HEK293 (cell line): ENCODE data around the gene IGF2R.

ENCODE experiments used
- CTCF ChIA-PET: fragments of 350-600 bp; formaldehyde crosslinking; extraction: SDS; loops from one replicate; lab custom pipeline; 2021; ENCODE audit warnings: antibody characterized with exemption; lab: Yijun Ruan, JAX
- POLR2A ChIA-PET: fragments of 300-600 bp; formaldehyde crosslinking; extraction: SDS; loops from one replicate; lab custom pipeline; 2020; ENCODE audit warnings: antibody characterized with exemption, inconsistent platforms; lab: Yijun Ruan, JAX
- H3K27ac ChIP-seq: fragments of 200-500 bp; sonication (Bioruptor generic); 2 replicates; pipeline ENCODE4 v1.5.1; 2014; ENCODE audit warnings: low read depth, low read length, control low read depth, inconsistent platforms; ENCODE audit errors: extremely low read depth
- H3K36me3 ChIP-seq, 2 experiments: fragments of 200-500 bp in 1 of 2; sonication (Bioruptor generic) in 1 of 2; 1 replicate in 1 of 2; 2 replicates in 1 of 2; pipeline ENCODE4 v1.5.1; 2014 to 2017; ENCODE audit warnings: inconsistent platforms in 2 of 2, low read length in 2 of 2; ENCODE audit not compliant: control insufficient read depth in 2 of 2, insufficient read depth in 1 of 2
- H3K4me1 ChIP-seq: fragments of 200-500 bp; sonication (Bioruptor generic); 2 replicates; pipeline ENCODE4 v1.5.1; 2014; ENCODE audit warnings: mild to moderate bottlenecking, low read length, inconsistent platforms; ENCODE audit not compliant: control insufficient read depth, insufficient read depth
- H3K4me3 ChIP-seq: 2 replicates; pipeline ENCODE4 v1.5.1; 2011; ENCODE audit warnings: low read depth, mild to moderate bottlenecking, control low read depth, low read length, moderate library complexity
- H3K9me3 ChIP-seq: fragments of 200-500 bp; sonication (Bioruptor generic); 2 replicates; pipeline ENCODE4 v1.5.1; 2014; ENCODE audit warnings: low read depth, low read length, inconsistent platforms; ENCODE audit not compliant: control insufficient read depth, insufficient read depth
- EGR2 ChIP-seq: fragments of 450-650 bp; formaldehyde crosslinking; IDR thresholded peaks from 2 replicates; pipeline ENCODE4 v1.5.1; 2016; ENCODE audit warnings: low read depth, missing biosample characterization, missing genetic modification characterization
- KLF10 ChIP-seq: fragments of 450-650 bp; IDR thresholded peaks from 2 replicates; pipeline ENCODE4 v1.5.1; 2018; ENCODE audit warnings: missing biosample characterization, mild to moderate bottlenecking, missing genetic modification characterization
- OSR2 ChIP-seq: fragments of 450-650 bp; formaldehyde crosslinking; IDR thresholded peaks from 2 replicates; pipeline ENCODE4 v1.5.1; 2016; ENCODE audit warnings: missing biosample characterization, missing genetic modification characterization
- PRDM2 ChIP-seq: fragments of 450-650 bp; formaldehyde crosslinking; IDR thresholded peaks from 2 replicates; pipeline ENCODE4 v1.5.1; 2016; ENCODE audit warnings: missing biosample characterization, missing genetic modification characterization, borderline replicate concordance
- SP2 ChIP-seq: fragments of 450-650 bp; formaldehyde crosslinking; IDR thresholded peaks from 2 replicates; pipeline ENCODE4 v1.5.1; 2016; ENCODE audit warnings: missing biosample characterization, missing genetic modification characterization
- ZNF157 ChIP-seq: fragments of 450-650 bp; formaldehyde crosslinking; IDR thresholded peaks from 2 replicates; pipeline ENCODE4 v1.5.1; 2016; ENCODE audit warnings: missing biosample characterization, missing genetic modification characterization
- ZNF214 ChIP-seq: fragments of 450-650 bp; formaldehyde crosslinking; IDR thresholded peaks from 2 replicates; pipeline ENCODE4 v1.5.1; 2017; ENCODE audit warnings: missing biosample characterization, mild to moderate bottlenecking, missing genetic modification characterization, borderline replicate concordance
- ZNF292 ChIP-seq: fragments of 450-650 bp; formaldehyde crosslinking; IDR thresholded peaks from 2 replicates; pipeline ENCODE4 v1.5.1; 2016; ENCODE audit warnings: low read depth, missing biosample characterization, missing genetic modification characterization, borderline replicate concordance
- ZNF324 ChIP-seq: fragments of 450-650 bp; formaldehyde crosslinking; IDR thresholded peaks from 2 replicates; pipeline ENCODE4 v1.5.1; 2016; ENCODE audit warnings: missing biosample characterization, missing genetic modification characterization
- ZNF37A ChIP-seq: fragments of 450-650 bp; IDR thresholded peaks from 2 replicates; pipeline ENCODE4 v1.5.1; 2018; ENCODE audit warnings: missing biosample characterization, missing genetic modification characterization
- ZNF394 ChIP-seq: fragments of 450-650 bp; formaldehyde crosslinking; IDR thresholded peaks from 2 replicates; pipeline ENCODE4 v1.5.1; 2016; ENCODE audit warnings: missing biosample characterization, missing genetic modification characterization, mild to moderate bottlenecking, moderate library complexity, borderline replicate concordance
- ZNF501 ChIP-seq: fragments of 450-650 bp; formaldehyde crosslinking; IDR thresholded peaks from 2 replicates; pipeline ENCODE4 v1.5.1; 2016; ENCODE audit warnings: missing biosample characterization, missing genetic modification characterization
- ZNF514 ChIP-seq: fragments of 450-650 bp; formaldehyde crosslinking; IDR thresholded peaks from 2 replicates; pipeline ENCODE4 v1.5.1; 2016; ENCODE audit warnings: missing biosample characterization, missing genetic modification characterization
- ZNF654 ChIP-seq: fragments of 450-650 bp; formaldehyde crosslinking; IDR thresholded peaks from 2 replicates; pipeline ENCODE4 v1.5.1; 2016; ENCODE audit warnings: low read depth, missing biosample characterization, missing genetic modification characterization
- ZNF670 ChIP-seq: fragments of 450-650 bp; formaldehyde crosslinking; IDR thresholded peaks from 2 replicates; pipeline ENCODE4 v1.5.1; 2016; ENCODE audit warnings: missing biosample characterization, missing genetic modification characterization, low read depth
- ZNF677 ChIP-seq: fragments of 450-650 bp; IDR thresholded peaks from 2 replicates; pipeline ENCODE4 v1.5.0; 2018; ENCODE audit warnings: missing biosample characterization, mild to moderate bottlenecking, missing genetic modification characterization, moderate library complexity
- ZNF791 ChIP-seq: fragments of 450-650 bp; formaldehyde crosslinking; IDR thresholded peaks from 2 replicates; pipeline ENCODE4 v1.5.1; 2016; ENCODE audit warnings: missing biosample characterization, missing genetic modification characterization
- TF ChIP-seq, protein P1 (sequence below): fragments of 450-650 bp; formaldehyde crosslinking; IDR thresholded peaks from 2 replicates; pipeline ENCODE4 v1.5.1; 2017; ENCODE audit warnings: missing biosample characterization, mild to moderate bottlenecking, missing genetic modification characterization, moderate library complexity

The IGF2R gene

GRCh38 chr6:160106010-160106409 lies 137.1 kb downstream of the IGF2R start:
- no peaks in the 10 kb centered on the region for H3K4me1 ChIP-seq
- no peak overlapping the region for H3K4me3 ChIP-seq
- TF ChIP-seq EGR2 (tag by site-specific recombination) = no peak
- TF ChIP-seq ZNF292 = no peak
- no peak for TF ChIP-seq SP2 (tag by site-specific recombination)
- TF ChIP-seq, protein P1, sequence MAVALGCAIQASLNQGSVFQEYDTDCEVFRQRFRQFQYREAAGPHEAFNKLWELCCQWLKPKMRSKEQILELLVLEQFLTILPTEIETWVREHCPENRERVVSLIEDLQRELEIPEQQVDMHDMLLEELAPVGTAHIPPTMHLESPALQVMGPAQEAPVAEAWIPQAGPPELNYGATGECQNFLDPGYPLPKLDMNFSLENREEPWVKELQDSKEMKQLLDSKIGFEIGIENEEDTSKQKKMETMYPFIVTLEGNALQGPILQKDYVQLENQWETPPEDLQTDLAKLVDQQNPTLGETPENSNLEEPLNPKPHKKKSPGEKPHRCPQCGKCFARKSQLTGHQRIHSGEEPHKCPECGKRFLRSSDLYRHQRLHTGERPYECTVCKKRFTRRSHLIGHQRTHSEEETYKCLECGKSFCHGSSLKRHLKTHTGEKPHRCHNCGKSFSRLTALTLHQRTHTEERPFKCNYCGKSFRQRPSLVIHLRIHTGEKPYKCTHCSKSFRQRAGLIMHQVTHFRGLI (tag by site-specific recombination) = no peak
- no peak for TF ChIP-seq ZNF654 (tag by site-specific recombination)
- TF ChIP-seq ZNF514 (tag by site-specific recombination) = no peak
- no peak for TF ChIP-seq OSR2 (tag by site-specific recombination)
- no peak for TF ChIP-seq ZNF791 (tag by site-specific recombination)
- TF ChIP-seq ZNF677 (tag by site-specific recombination) = no peak
- peaks cover 0 to 85% of the 10 kb centered on the region in 2 experiments; a peak in 1 of 3 replicates for H3K36me3 ChIP-seq
- ChIA-PET POLR2A (no interaction called here), CTCF (no interaction called here)
- H3K9me3 ChIP-seq = no peaks in the 10 kb centered on the region
- no peak overlapping the region for H3K27ac ChIP-seq

DNA sequence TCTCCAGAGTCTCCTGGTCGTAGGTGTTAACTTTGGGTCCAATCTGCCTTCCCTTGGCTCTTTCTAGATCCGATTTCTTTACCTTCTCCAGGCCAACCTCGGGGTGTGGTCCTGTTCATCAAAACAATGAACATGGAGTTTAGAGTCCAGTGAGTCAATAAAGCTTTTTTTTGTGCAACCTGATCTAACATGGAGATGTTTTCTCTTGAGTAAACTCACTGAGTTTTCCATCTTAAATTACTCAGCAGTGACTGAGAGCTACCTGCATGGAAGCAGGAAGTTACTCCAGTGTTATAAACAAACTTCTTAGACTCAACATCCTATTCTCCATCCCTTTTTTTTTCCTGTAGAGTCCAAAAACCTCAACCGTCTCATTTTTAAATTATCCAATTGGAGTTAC lies 137.8 kb downstream of the IGF2R start:
- POLR2A ChIA-PET = no interaction called here
- no peak for TF ChIP-seq ZNF394 (tag by site-specific recombination)
- TF ChIP-seq ZNF324 (tag by site-specific recombination) = no peak
- TF ChIP-seq ZNF157 (tag by site-specific recombination) = no peak
- TF ChIP-seq PRDM2 (tag by site-specific recombination) = no peak
- TF ChIP-seq ZNF214 (tag by site-specific recombination) = no peak
- no peak for TF ChIP-seq KLF10 (tag by site-specific recombination)
- no peak for TF ChIP-seq ZNF670
- no peak for TF ChIP-seq ZNF37A (tag by site-specific recombination)
- no peak for TF ChIP-seq ZNF501
- Histone ChIP-seq H3K27ac (no peak overlapping the region), H3K9me3 (no peaks in the 10 kb centered on the region), H3K36me3 (peaks cover 0 to 78% of the 10 kb centered on the region in 2 experiments; a peak in 1 of 3 replicates), H3K4me3 (no peak overlapping the region), H3K4me1 (no peaks in the 10 kb centered on the region)
- CTCF ChIA-PET = interaction anchor here (0.9 kb wide), 1 partner anchor 32 kb away, joined by 3 read pairs; no protein-coding TSS in a partner anchor
